B cell (primary cell): ENCODE data around the gene LMAN1L. TPM values are rescaled to one million over a fixed set of nuclear protein-coding genes. Genes with fewer than 3 reads are reported as not detected.

Experiments used
- ATAC-seq: fragments of 200-7000 bp; cut with Tn5 transposase; one replicate; pipeline ENCODE4 v1.10.0; 2021; ENCODE audit warnings: low read depth, mild to moderate bottlenecking, moderate number of reproducible peaks, moderate library complexity
- CTCF ChIA-PET: fragments of 350-600 bp; sonication (Branson Sonifier 250); formaldehyde crosslinking; loops from one replicate; lab custom pipeline; 2021; ENCODE audit warnings: antibody characterized with exemption, inconsistent platforms; lab: Charles Lee
- POLR2A ChIA-PET: fragments of 350-600 bp; sonication (Branson Sonifier 250); formaldehyde crosslinking; loops from one replicate; lab custom pipeline; 2021; ENCODE audit warnings: antibody characterized with exemption; lab: Charles Lee
- DNase-seq: peaks from one replicate; pipeline ENCODE4 v3.0.0; 2013
- H2AFZ ChIP-seq: 2 replicates; pipeline ENCODE4 v1.6.1; 2012; ENCODE audit warnings: mild to moderate bottlenecking, low read depth, low read length; ENCODE audit not compliant: insufficient read depth, poor library complexity, severe bottlenecking
- H3K27ac ChIP-seq, 2 donors: 1 replicate in 1 of 2; 2 replicates in 1 of 2; pipeline ENCODE4 v1.5.1; 2012 to 2013; ENCODE audit warnings: low read length in 2 of 2, mild to moderate bottlenecking in 2 of 2, moderate library complexity in 1 of 2
- H3K27me3 ChIP-seq, 4 experiments: fragments of 200-600 bp in 1 of 4; sonication (generic) in 1 of 4; replicated peaks in 1 of 4; 1 replicate in 2 of 4; 2 replicates in 2 of 4; pipeline versions ENCODE4 v1.6.1 to v1.7.0; 2013 to 2016; ENCODE audit warnings: low read length in 3 of 4, mild to moderate bottlenecking in 2 of 4, mixed read lengths in 1 of 4, moderate library complexity in 1 of 4; ENCODE audit not compliant: insufficient read depth in 4 of 4, control insufficient read depth in 3 of 4; ENCODE audit errors: control extremely low read depth in 1 of 4
- H3K36me3 ChIP-seq, 2 experiments: replicated peaks in 1 of 2; 1 replicate in 1 of 2; 2 replicates in 1 of 2; pipeline versions ENCODE4 v1.6.1 to v1.7.1; 2013; ENCODE audit warnings: low read length in 1 of 2; ENCODE audit not compliant: insufficient read depth in 2 of 2, control insufficient read depth in 1 of 2; ENCODE audit errors: control extremely low read depth in 1 of 2, extremely low read depth in 1 of 2
- H3K4me1 ChIP-seq, 2 donors: fragments of 200-600 bp in 1 of 2; sonication (generic) in 1 of 2; 1 replicate in 1 of 2; 2 replicates in 1 of 2; pipeline versions ENCODE4 v1.5.1 to v1.6.1; 2013 to 2017; ENCODE audit warnings: low read length in 2 of 2; ENCODE audit not compliant: control insufficient read depth in 2 of 2, insufficient read depth in 2 of 2
- H3K4me2 ChIP-seq: replicated peaks from 2 replicates; pipeline ENCODE3; 2012; ENCODE audit warnings: mild to moderate bottlenecking, low read depth, low read length; ENCODE audit not compliant: poor library complexity, severe bottlenecking
- H3K4me3 ChIP-seq, 5 experiments: fragments of 200-600 bp in 1 of 5; sonication (generic) in 1 of 5; 1 replicate in 3 of 5; 2 replicates in 2 of 5; pipeline versions ENCODE4 v1.5.1 to v1.7.0; 2011 to 2016; ENCODE audit warnings: low read length in 4 of 5, mild to moderate bottlenecking in 4 of 5, low read depth in 2 of 5, control low read depth in 1 of 5, moderate library complexity in 1 of 5; ENCODE audit not compliant: insufficient read depth in 1 of 5; ENCODE audit errors: control extremely low read depth in 1 of 5, extremely low read depth in 1 of 5
- H3K79me2 ChIP-seq: fragments of 200-600 bp; sonication (generic); one replicate; pipeline ENCODE4 v1.6.0; 2016; ENCODE audit warnings: low read length; ENCODE audit not compliant: control insufficient read depth, insufficient read depth
- H3K9ac ChIP-seq: fragments of 200-600 bp; sonication (generic); 2 replicates; pipeline ENCODE4 v1.6.1; 2017; ENCODE audit warnings: mild to moderate bottlenecking, low read length, moderate library complexity
- H3K9me3 ChIP-seq, 3 donors: one replicate each; pipeline versions ENCODE4 v1.6.1 to v1.7.1; 2013; ENCODE audit warnings: low read length in 2 of 3; ENCODE audit not compliant: control insufficient read depth in 2 of 3, insufficient read depth in 1 of 3; ENCODE audit errors: control extremely low read depth in 1 of 3
- H4K20me1 ChIP-seq: 2 replicates; pipeline ENCODE4 v1.6.0; 2012; ENCODE audit warnings: mild to moderate bottlenecking, low read length; ENCODE audit not compliant: insufficient read depth, control insufficient read depth, poor library complexity, severe bottlenecking
- H3K27ac Mint-ChIP-seq: one replicate; pipeline ENCODE4 v1.8.0; 2021; ENCODE audit warnings: mixed read lengths
- H3K27me3 Mint-ChIP-seq: one replicate; pipeline ENCODE4 v1.8.0; 2021; ENCODE audit warnings: mixed read lengths
- H3K4me1 Mint-ChIP-seq: one replicate; pipeline ENCODE4 v1.8.0; 2021; ENCODE audit warnings: mixed read lengths
- H3K4me3 Mint-ChIP-seq: one replicate; pipeline ENCODE4 v1.8.0; 2021; ENCODE audit warnings: mixed read lengths
- H3K9me3 Mint-ChIP-seq: one replicate; pipeline ENCODE4 v1.8.0; 2022; ENCODE audit warnings: mixed read lengths; ENCODE audit not compliant: insufficient read depth
- EZH2 ChIP-seq: IDR thresholded peaks from 2 replicates; pipeline ENCODE4 v1.6.1; 2012; ENCODE audit warnings: borderline replicate concordance, low read depth, mild to moderate bottlenecking, moderate library complexity, low read length; ENCODE audit not compliant: insufficient read depth, poor library complexity, severe bottlenecking
- WGBS: methylation state at CpG from one replicate; pipeline ENCODE4 v1.1.5; 2013; ENCODE audit warnings: missing lambda C conversion rate; ENCODE audit not compliant: insufficient coverage; 5-methylcytosine and 5-hydroxymethylcytosine counted together
- intact Hi-C: fragments of 100-400 bp; cut with micrococcal nuclease; formaldehyde crosslinking; loops from one replicate; pipeline ENCODE4 v1.10.0; 2022
- polyA plus RNA-seq: library from polyadenylated mRNA; depleted of rRNA; stranded (reverse); fragments of >200 nt; gene quantifications from 2 replicates; pipeline ENCODE4 v1.2.3, GENCODE V29; 2012
- total RNA-seq, 2 donors: library from RNA; stranded (reverse); fragments of 120-200 nt in 1 of 2; gene quantifications; 1 replicate in 1 of 2; 2 replicates in 1 of 2; pipeline versions ENCODE4 v1.2.3 to v1.2.4, GENCODE V29; 2013 to 2022
- TF ChIP-seq, protein P1 (sequence below): fragments of 200-600 bp; IDR thresholded peaks from one replicate; pipeline ENCODE4 v1.8.0; 2022; ENCODE audit warnings: antibody characterized with exemption, mild to moderate bottlenecking

Gene LMAN1L
- total and polyA plus RNA-seq, 2 donors (not counting 1 experiment from before 2014, with no cell fraction given): 0.60 to 1.1 TPM

DNA sequence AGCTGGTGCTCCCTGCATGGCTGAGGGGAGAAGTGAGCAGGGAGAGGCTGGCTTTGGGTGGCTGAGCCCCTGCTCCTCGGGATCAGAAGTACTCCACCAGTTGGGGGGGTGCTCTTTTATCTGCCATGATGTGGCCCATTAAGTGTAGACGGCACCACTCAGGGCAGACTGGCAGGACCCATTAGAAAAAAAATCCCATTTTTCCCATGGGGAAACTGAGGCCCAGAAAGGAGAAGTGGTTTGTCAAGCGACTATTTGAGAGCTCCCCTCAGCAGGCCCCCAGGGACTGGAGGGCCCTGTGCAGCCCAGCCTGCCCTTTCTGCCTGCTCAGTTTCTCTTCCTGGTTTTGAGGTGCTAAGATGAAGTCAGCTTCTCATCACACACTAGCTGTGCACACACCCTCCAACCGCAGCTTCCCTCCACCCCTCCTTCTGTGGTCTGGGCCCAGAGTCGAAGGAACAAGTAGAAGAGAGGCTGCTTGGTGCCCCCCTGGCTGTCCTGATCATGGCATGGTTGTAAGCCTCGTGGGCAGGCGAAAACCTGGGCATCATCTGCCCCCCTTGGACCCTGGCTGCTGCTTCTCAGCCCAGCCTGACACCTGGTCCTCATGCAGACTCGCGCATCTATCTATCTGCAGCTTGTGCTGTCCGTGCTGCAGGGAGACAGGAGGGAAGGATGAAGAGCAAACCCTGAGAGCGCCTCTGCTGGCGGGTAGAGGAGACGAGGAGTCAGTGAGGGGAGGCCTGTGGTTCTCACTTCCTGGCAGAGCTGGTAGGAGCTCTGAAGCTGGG lies 25.2 kb upstream of the LMAN1L start:
- peak overlapping the region; percentile 90 to 93 for H3K27ac ChIP-seq
- no peaks in the 10 kb centered on the region for H3K27me3 ChIP-seq
- H3K4me1 ChIP-seq: peaks cover 61 to 91% of the 10 kb centered on the region in 2 donors
- POLR2A ChIA-PET: interaction anchor here (1.0 to 15.8 kb wide), 7 partner anchors 10 to 413 kb away, joined by 3 to 572 read pairs (median 8); partner anchors contain the start of genes ARID3B, CLK3 and CSK
- no peak overlapping the region for H2AFZ ChIP-seq
- DNase-seq: peak; percentile 98
- H4K20me1 ChIP-seq: peaks cover 32% of the 10 kb centered on the region
- Mint-ChIP-seq H3K27ac (peak overlapping the region; percentile 99), H3K4me3 (peak overlapping the region; percentile 93), H3K27me3 (no peaks in the 10 kb centered on the region), H3K9me3 (no peaks in the 10 kb centered on the region), H3K4me1 (peaks cover 94% of the 10 kb centered on the region)
- no peak for TF ChIP-seq EZH2
- TF ChIP-seq, protein P1, sequence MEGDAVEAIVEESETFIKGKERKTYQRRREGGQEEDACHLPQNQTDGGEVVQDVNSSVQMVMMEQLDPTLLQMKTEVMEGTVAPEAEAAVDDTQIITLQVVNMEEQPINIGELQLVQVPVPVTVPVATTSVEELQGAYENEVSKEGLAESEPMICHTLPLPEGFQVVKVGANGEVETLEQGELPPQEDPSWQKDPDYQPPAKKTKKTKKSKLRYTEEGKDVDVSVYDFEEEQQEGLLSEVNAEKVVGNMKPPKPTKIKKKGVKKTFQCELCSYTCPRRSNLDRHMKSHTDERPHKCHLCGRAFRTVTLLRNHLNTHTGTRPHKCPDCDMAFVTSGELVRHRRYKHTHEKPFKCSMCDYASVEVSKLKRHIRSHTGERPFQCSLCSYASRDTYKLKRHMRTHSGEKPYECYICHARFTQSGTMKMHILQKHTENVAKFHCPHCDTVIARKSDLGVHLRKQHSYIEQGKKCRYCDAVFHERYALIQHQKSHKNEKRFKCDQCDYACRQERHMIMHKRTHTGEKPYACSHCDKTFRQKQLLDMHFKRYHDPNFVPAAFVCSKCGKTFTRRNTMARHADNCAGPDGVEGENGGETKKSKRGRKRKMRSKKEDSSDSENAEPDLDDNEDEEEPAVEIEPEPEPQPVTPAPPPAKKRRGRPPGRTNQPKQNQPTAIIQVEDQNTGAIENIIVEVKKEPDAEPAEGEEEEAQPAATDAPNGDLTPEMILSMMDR: peak; percentile 75
- peaks cover 0 to 25% of the 10 kb centered on the region in 2 experiments for H3K36me3 ChIP-seq
- ATAC-seq: peak; percentile 57
- WGBS: 0% methylated on average over 12 of the region's 13 CpGs
- peak overlapping the region; percentile 91 for H3K4me2 ChIP-seq
- H3K9me3 ChIP-seq: no peaks in the 10 kb centered on the region
- peak overlapping the region; percentile 68 for H3K9ac ChIP-seq
- intact Hi-C loops: loop anchor here (1.0 to 10.0 kb wide), 9 partner anchors 10 to 665 kb away; partner anchors contain the start of genes ARID3B, CLK3, SEMA7A and SIN3A
- CTCF ChIA-PET: interaction anchor here (0.5 to 37.1 kb wide), 15 partner anchors 7 to 664 kb away, joined by 3 to 2548 read pairs (median 6); partner anchors contain the start of genes CSK, LMAN1L, SIN3A and ULK3
- H3K79me2 ChIP-seq: peaks cover 82% of the 10 kb centered on the region
- peak overlapping the region; percentile 67 to 99 (median 86) for H3K4me3 ChIP-seq
